ENCODE data around the gene BLACAT1. TPM values are rescaled to one million over a fixed set of nuclear protein-coding genes. Genes with fewer than 3 reads are reported as not detected.

Gene BLACAT1
- total and polyA plus RNA-seq, 9 of the 15 experiments (the other 6 are each of a cell fraction or from before 2014, with no cell fraction given): 0.10 to 5.9 (median 0.73) TPM

DNA sequence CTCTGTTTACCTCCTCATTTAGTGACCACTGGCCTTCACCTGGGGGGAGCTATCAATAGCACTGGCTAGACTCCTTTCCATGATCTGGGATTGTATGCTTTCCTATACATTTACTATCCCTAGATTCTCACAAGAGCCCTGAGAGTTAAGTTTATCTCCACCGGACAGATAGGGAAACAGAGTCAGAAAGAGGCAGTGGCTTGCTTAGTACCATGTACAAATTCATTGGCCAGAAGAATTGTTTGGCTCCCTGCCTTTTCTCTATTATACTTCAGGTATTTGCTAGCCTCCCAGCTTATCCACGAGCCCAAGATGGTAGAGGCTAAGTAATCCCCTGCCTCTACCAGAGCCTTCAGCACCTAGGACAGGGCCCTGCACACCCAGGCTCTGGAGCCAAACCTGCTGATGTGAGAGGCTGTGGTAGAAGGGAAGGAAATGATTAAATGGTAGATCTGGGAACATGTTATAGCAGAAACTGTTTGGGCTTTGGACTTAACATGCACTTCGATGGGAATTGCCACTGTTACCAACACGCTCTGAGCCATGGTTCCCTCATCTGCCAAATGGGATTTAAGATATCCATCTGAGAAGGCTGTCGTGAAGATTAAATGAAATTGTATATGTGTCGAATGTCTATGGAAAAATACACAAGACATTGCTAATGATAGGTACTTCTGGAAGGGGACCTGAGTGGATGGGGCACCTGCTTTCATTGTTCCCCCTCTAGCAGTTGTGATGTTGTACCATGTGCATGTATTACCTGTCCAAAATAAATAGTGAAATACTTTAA lies 3.1 kb upstream of the BLACAT1 start (continued):
- TF ChIP-seq PURB (CRISPR knock-in tag; IDR thresholded peaks at IDR 0.05; ENCODE audit: low read depth) (no peak), PRMT5 (CRISPR knock-in tag; IDR thresholded peaks at IDR 0.05) (0 out of 2 replicates have a peak, but pooled peaks have one; percentile 57), ZNF316 (IDR thresholded peaks at IDR 0.05) (no peak), RBM17 (IDR thresholded peaks at IDR 0.05; ENCODE audit: borderline replicate concordance, low read depth, low read length) (no peak), SMARCB1 (IDR thresholded peaks at IDR 0.05; ENCODE audit: insufficient read length, low read depth) (no peak), WHSC1 (IDR thresholded peaks at IDR 0.05; ENCODE audit: low read length) (no peak)
- TF ChIP-seq, protein P1, sequence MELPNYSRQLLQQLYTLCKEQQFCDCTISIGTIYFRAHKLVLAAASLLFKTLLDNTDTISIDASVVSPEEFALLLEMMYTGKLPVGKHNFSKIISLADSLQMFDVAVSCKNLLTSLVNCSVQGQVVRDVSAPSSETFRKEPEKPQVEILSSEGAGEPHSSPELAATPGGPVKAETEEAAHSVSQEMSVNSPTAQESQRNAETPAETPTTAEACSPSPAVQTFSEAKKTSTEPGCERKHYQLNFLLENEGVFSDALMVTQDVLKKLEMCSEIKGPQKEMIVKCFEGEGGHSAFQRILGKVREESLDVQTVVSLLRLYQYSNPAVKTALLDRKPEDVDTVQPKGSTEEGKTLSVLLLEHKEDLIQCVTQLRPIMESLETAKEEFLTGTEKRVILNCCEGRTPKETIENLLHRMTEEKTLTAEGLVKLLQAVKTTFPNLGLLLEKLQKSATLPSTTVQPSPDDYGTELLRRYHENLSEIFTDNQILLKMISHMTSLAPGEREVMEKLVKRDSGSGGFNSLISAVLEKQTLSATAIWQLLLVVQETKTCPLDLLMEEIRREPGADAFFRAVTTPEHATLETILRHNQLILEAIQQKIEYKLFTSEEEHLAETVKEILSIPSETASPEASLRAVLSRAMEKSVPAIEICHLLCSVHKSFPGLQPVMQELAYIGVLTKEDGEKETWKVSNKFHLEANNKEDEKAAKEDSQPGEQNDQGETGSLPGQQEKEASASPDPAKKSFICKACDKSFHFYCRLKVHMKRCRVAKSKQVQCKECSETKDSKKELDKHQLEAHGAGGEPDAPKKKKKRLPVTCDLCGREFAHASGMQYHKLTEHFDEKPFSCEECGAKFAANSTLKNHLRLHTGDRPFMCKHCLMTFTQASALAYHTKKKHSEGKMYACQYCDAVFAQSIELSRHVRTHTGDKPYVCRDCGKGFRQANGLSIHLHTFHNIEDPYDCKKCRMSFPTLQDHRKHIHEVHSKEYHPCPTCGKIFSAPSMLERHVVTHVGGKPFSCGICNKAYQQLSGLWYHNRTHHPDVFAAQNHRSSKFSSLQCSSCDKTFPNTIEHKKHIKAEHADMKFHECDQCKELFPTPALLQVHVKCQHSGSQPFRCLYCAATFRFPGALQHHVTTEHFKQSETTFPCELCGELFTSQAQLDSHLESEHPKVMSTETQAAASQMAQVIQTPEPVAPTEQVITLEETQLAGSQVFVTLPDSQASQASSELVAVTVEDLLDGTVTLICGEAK (IDR thresholded peaks at IDR 0.05): 0 out of 2 replicates have a peak, but pooled peaks have one; percentile 14
- TF ChIP-seq, protein P1 (CRISPR knock-in tag; IDR thresholded peaks at IDR 0.05): no peak
- TF ChIP-seq, protein P2, sequence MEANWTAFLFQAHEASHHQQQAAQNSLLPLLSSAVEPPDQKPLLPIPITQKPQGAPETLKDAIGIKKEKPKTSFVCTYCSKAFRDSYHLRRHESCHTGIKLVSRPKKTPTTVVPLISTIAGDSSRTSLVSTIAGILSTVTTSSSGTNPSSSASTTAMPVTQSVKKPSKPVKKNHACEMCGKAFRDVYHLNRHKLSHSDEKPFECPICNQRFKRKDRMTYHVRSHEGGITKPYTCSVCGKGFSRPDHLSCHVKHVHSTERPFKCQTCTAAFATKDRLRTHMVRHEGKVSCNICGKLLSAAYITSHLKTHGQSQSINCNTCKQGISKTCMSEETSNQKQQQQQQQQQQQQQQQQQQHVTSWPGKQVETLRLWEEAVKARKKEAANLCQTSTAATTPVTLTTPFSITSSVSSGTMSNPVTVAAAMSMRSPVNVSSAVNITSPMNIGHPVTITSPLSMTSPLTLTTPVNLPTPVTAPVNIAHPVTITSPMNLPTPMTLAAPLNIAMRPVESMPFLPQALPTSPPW (CRISPR knock-in tag; IDR thresholded peaks at IDR 0.05): no peak
- TF ChIP-seq, protein P3, sequence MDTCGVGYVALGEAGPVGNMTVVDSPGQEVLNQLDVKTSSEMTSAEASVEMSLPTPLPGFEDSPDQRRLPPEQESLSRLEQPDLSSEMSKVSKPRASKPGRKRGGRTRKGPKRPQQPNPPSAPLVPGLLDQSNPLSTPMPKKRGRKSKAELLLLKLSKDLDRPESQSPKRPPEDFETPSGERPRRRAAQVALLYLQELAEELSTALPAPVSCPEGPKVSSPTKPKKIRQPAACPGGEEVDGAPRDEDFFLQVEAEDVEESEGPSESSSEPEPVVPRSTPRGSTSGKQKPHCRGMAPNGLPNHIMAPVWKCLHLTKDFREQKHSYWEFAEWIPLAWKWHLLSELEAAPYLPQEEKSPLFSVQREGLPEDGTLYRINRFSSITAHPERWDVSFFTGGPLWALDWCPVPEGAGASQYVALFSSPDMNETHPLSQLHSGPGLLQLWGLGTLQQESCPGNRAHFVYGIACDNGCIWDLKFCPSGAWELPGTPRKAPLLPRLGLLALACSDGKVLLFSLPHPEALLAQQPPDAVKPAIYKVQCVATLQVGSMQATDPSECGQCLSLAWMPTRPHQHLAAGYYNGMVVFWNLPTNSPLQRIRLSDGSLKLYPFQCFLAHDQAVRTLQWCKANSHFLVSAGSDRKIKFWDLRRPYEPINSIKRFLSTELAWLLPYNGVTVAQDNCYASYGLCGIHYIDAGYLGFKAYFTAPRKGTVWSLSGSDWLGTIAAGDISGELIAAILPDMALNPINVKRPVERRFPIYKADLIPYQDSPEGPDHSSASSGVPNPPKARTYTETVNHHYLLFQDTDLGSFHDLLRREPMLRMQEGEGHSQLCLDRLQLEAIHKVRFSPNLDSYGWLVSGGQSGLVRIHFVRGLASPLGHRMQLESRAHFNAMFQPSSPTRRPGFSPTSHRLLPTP (IDR thresholded peaks at IDR 0.05; ENCODE audit: borderline replicate concordance, extremely low read depth, insufficient read length): no peak
- TF ChIP-seq, protein P4, sequence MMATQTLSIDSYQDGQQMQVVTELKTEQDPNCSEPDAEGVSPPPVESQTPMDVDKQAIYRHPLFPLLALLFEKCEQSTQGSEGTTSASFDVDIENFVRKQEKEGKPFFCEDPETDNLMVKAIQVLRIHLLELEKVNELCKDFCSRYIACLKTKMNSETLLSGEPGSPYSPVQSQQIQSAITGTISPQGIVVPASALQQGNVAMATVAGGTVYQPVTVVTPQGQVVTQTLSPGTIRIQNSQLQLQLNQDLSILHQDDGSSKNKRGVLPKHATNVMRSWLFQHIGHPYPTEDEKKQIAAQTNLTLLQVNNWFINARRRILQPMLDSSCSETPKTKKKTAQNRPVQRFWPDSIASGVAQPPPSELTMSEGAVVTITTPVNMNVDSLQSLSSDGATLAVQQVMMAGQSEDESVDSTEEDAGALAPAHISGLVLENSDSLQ (IDR thresholded peaks at IDR 0.05): no peak
